SK-N-SH (cell line): ENCODE data around the gene MYEOV. TPM values are rescaled to one million over a fixed set of nuclear protein-coding genes. Genes with fewer than 3 reads are reported as not detected.

Experiments
- CTCF ChIA-PET: fragments of 300-600, 350-600 bp; formaldehyde crosslinking; extraction: SDS; loops from one replicate; lab custom pipeline; 2021; lab: Yijun Ruan, JAX
- POLR2A ChIA-PET: fragments of 350-600 bp; sonication (Branson Sonifier 250); formaldehyde crosslinking; extraction: SDS; loops from one replicate; lab custom pipeline; 2020; ENCODE audit warnings: antibody characterized with exemption, inconsistent platforms; lab: Yijun Ruan, JAX
- DNase-seq: peaks from one replicate; pipeline ENCODE4 v3.0.0; 2012
- H2AFZ ChIP-seq: fragments of 200-600 bp; sonication (generic); 2 replicates; pipeline ENCODE4 v1.8.1; 2016; ENCODE audit warnings: antibody characterized with exemption, mild to moderate bottlenecking, low read depth
- H3F3A ChIP-seq: fragments of 200-600 bp; sonication (generic); replicated peaks from 2 replicates; pipeline ENCODE3; 2016; ENCODE audit warnings: antibody characterized with exemption, mild to moderate bottlenecking; ENCODE audit not compliant: insufficient read depth
- H3K27ac ChIP-seq, 2 experiments: fragments of 200-500 bp in 1 of 2; fragments of 200-600 bp in 1 of 2; sonication (Bioruptor generic) in 1 of 2; sonication (generic), shearing (Covaris generic) in 1 of 2; 2 replicates each; pipeline versions ENCODE4 v1.5.1 to v1.6.1; 2014 to 2016; ENCODE audit warnings: low read depth in 2 of 2, inconsistent platforms in 1 of 2, low read length in 1 of 2, mild to moderate bottlenecking in 1 of 2, mixed read lengths in 1 of 2
- H3K27me3 ChIP-seq: fragments of 200-600 bp; sonication (generic), shearing (Covaris generic); 2 replicates; pipeline ENCODE4 v1.6.1; 2016; ENCODE audit warnings: mixed run types; ENCODE audit not compliant: insufficient read depth
- H3K36me3 ChIP-seq, 2 experiments: fragments of 200-500 bp in 1 of 2; fragments of 200-600 bp in 1 of 2; sonication (Bioruptor generic) in 1 of 2; sonication (generic) in 1 of 2; replicated peaks in 1 of 2; 2 replicates each; pipeline versions ENCODE3 to v1.5.1; 2014 to 2016; ENCODE audit warnings: low read length in 1 of 2, mild to moderate bottlenecking in 1 of 2; ENCODE audit not compliant: insufficient read depth in 2 of 2, control insufficient read depth in 1 of 2
- H3K4me1 ChIP-seq, 2 experiments: fragments of 200-500 bp in 1 of 2; fragments of 200-600 bp in 1 of 2; sonication (Bioruptor generic) in 1 of 2; sonication (generic), shearing (Covaris generic) in 1 of 2; 2 replicates each; pipeline versions ENCODE4 v1.5.1 to v1.6.1; 2014 to 2016; ENCODE audit warnings: low read depth in 1 of 2, low read length in 1 of 2, mixed run types in 1 of 2; ENCODE audit not compliant: insufficient read depth in 2 of 2, control insufficient read depth in 1 of 2
- H3K4me2 ChIP-seq: fragments of 200-600 bp; sonication (generic), shearing (Covaris generic); 2 replicates; pipeline ENCODE4 v1.6.1; 2017; ENCODE audit warnings: mixed run types
- H3K4me3 ChIP-seq, 2 experiments: fragments of 200-500 bp in 1 of 2; fragments of 200-600 bp in 1 of 2; sonication (Bioruptor generic) in 1 of 2; sonication (generic), shearing (Covaris generic) in 1 of 2; 2 replicates each; pipeline versions ENCODE4 v1.5.1 to v1.8.1; 2014 to 2016; ENCODE audit warnings: low read depth in 2 of 2, inconsistent platforms in 1 of 2, low read length in 1 of 2, mild to moderate bottlenecking in 1 of 2, mixed read lengths in 1 of 2, moderate library complexity in 1 of 2
- H3K79me2 ChIP-seq: fragments of 200-600 bp; sonication (generic); 2 replicates; pipeline ENCODE4 v1.8.1; 2017; ENCODE audit warnings: mild to moderate bottlenecking; ENCODE audit not compliant: insufficient read depth
- H3K9ac ChIP-seq: fragments of 200-600 bp; sonication (generic); 2 replicates; pipeline ENCODE4 v1.6.1; 2017; ENCODE audit warnings: mixed run types
- H3K9me2 ChIP-seq: fragments of 200-600 bp; sonication (generic); 2 replicates; pipeline ENCODE4 v1.6.1; 2017; ENCODE audit warnings: mixed run types
- H3K9me3 ChIP-seq: fragments of 200-600 bp; sonication (generic); 2 replicates; pipeline ENCODE4 v1.6.1; 2017; ENCODE audit warnings: mixed run types, mild to moderate bottlenecking, moderate library complexity
- H4K20me1 ChIP-seq: fragments of 200-600 bp; sonication (generic); 2 replicates; pipeline ENCODE4 v1.6.1; 2017; ENCODE audit warnings: mild to moderate bottlenecking, mixed run types; ENCODE audit not compliant: insufficient read depth
- ELF1 ChIP-seq: IDR thresholded peaks from 2 replicates; pipeline ENCODE4 v1.4.0; 2012
- EP300 ChIP-seq, 2 experiments: IDR thresholded peaks; 2 replicates each; pipeline versions ENCODE4 v1.4.0 to v1.6.1; 2012; ENCODE audit warnings: borderline replicate concordance in 1 of 2, low read depth in 1 of 2, low read length in 1 of 2
- EZH2phosphoT487 ChIP-seq: fragments of 200-600 bp; sonication (generic); IDR thresholded peaks from 2 replicates; pipeline ENCODE4 v1.6.1; 2017; ENCODE audit warnings: low read depth, mixed run types, mild to moderate bottlenecking, antibody characterized with exemption, moderate library complexity, borderline replicate concordance
- FOXJ3 ChIP-seq: sonication (generic); formaldehyde crosslinking; IDR thresholded peaks from 2 replicates; pipeline ENCODE4 v1.5.1; 2020; ENCODE audit warnings: mild to moderate bottlenecking, missing genetic modification reagents
- GATA2 ChIP-seq: sonication (generic); formaldehyde crosslinking; IDR thresholded peaks from 2 replicates; pipeline ENCODE4 v1.5.0; 2020; ENCODE audit warnings: mild to moderate bottlenecking, missing genetic modification reagents
- IRF3 ChIP-seq: fragments of 150-350 bp; IDR thresholded peaks from 2 replicates; pipeline ENCODE4 v1.6.1; 2016; ENCODE audit warnings: mild to moderate bottlenecking, low read depth, low read length
- JUND ChIP-seq: IDR thresholded peaks from 2 replicates; pipeline ENCODE4 v1.4.0; 2012
- MAX ChIP-seq: IDR thresholded peaks from 2 replicates; pipeline ENCODE4 v1.4.0; 2012; ENCODE audit warnings: low read depth
- MEF2A ChIP-seq: IDR thresholded peaks from 2 replicates; pipeline ENCODE4 v1.4.0; 2012; ENCODE audit warnings: low read depth, borderline replicate concordance
- NRF1 ChIP-seq: IDR thresholded peaks from 2 replicates; pipeline ENCODE4 v1.6.1; 2012; ENCODE audit warnings: low read depth, mild to moderate bottlenecking, low read length
- PBX3 ChIP-seq: IDR thresholded peaks from 2 replicates; pipeline ENCODE4; 2012
- RCOR1 ChIP-seq: fragments of 150-350 bp; IDR thresholded peaks from 2 replicates; pipeline ENCODE4 v1.6.1; 2017; ENCODE audit warnings: antibody characterized with exemption, low read length
- RXRA ChIP-seq: IDR thresholded peaks from 2 replicates; pipeline ENCODE4 v1.4.0; 2012; ENCODE audit warnings: low read depth, mild to moderate bottlenecking, borderline replicate concordance
- SMC3 ChIP-seq: IDR thresholded peaks from 2 replicates; pipeline ENCODE4 v1.6.1; 2012; ENCODE audit warnings: low read depth, low read length, improper control_type of control experiment
- TAF1 ChIP-seq: IDR thresholded peaks from 2 replicates; pipeline ENCODE4 v1.6.1; 2012; ENCODE audit warnings: low read depth, mild to moderate bottlenecking, low read length, moderate library complexity, borderline replicate concordance
- TCF12 ChIP-seq: IDR thresholded peaks from 2 replicates; pipeline ENCODE4 v1.4.0; 2012
- ZBTB33 ChIP-seq: IDR thresholded peaks from 2 replicates; pipeline ENCODE4 v1.4.0; 2012; ENCODE audit warnings: low read depth, borderline replicate concordance
- WGBS: methylation state at CpG from one replicate; pipeline ENCODE4 v1.1.6; 2017; ENCODE audit warnings: low lambda C conversion rate; 5-methylcytosine and 5-hydroxymethylcytosine counted together
- polyA plus RNA-seq, 3 experiments: library from polyadenylated mRNA; depleted of rRNA; stranded (reverse); fragments of >200 nt; gene quantifications; 2 replicates each; pipeline ENCODE4 v1.2.3, GENCODE V29; 2012

Gene MYEOV
- polyA plus RNA-seq, 1 of the 3 experiments (the other 2 are of a cell fraction) = 3.0 TPM

- Histone ChIP-seq H3K9me3 (no peaks in the 10 kb centered on the region), H3K27ac (no peak overlapping the region), H3K4me1 (peaks cover 0 to 2% of the 10 kb centered on the region in 2 experiments; a peak in 1 of 4 replicates), H3K36me3 (no peaks in the 10 kb centered on the region), H3F3A (no peaks in the 10 kb centered on the region), H3K4me3 (no peak overlapping the region), H3K9me2 (no peaks in the 10 kb centered on the region), H3K4me2 (no peak overlapping the region), H3K9ac (no peak overlapping the region), H2AFZ (no peak overlapping the region), H3K79me2 (no peaks in the 10 kb centered on the region)
- DNase-seq = no peak
- POLR2A ChIA-PET = no interaction called here
- 77% methylated on average over 7 of the region's 7 CpGs for WGBS
- TF ChIP-seq EZH2phosphoT487 (no peak), RCOR1 (no peak), RXRA (no peak), GATA2 (CRISPR knock-in tag) (no peak), JUND (no peak), ZBTB33 (no peak), PBX3 (no peak), MEF2A (no peak), TCF12 (no peak), MAX (no peak), IRF3 (no peak), EP300 (IDR thresholded peaks at IDR 0.05; ENCODE audit: borderline replicate concordance in 1 of 2, low read depth in 1 of 2, low read length in 1 of 2) (no peak), TAF1 (no peak), ELF1 (no peak), FOXJ3 (CRISPR knock-in tag) (no peak), SMC3 (no peak), NRF1 (no peak)
- TF ChIP-seq, all 33 proteins: peak for 0
- no peaks in the 10 kb centered on the region for H4K20me1 ChIP-seq
- CTCF ChIA-PET = no interaction called here
- H3K27me3 ChIP-seq = no peaks in the 10 kb centered on the region
These were observed 23.0 kb upstream of the MYEOV start for GRCh38 chr11:69270941-69271340.
